ENCODE measurements around the gene MYO18A. TPM values are rescaled to one million over a fixed set of nuclear protein-coding genes. Genes with fewer than 3 reads are reported as not detected.

MYO18A gene
- total RNA-seq, 1 donor from 2014 or later = 30.0 TPM

DNA sequence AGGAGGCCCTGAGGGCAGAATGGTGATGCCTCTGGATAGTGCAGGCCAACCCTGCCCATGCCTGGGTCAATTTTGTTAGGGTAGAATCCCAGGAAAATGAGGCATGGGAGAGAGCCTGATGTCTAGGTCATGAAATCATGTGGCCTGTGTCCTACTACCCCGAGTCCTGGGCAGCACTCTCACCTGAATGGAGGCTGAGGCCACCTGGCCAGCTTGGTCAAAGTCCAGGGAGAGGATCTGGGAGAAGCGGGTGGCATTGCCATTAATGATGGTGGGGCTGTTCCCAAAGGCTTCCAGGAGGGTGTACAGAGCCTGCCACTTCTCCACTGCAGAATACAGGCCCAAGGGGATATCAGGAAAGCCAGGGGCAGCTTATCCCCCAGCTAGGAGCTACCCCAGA lies 59.8 kb downstream of the MYO18A start:
- DNase-seq (ENCODE audit: low spot score) = no peak
- Mint-ChIP-seq H3K27ac (ENCODE audit: unreplicated experiment) (no peak overlapping the region), H3K4me1 (ENCODE audit: low read depth) (peaks cover 3% of the 10 kb centered on the region), H3K4me3 (ENCODE audit: unreplicated experiment) (no peak overlapping the region), H3K9me3 (ENCODE audit: low read depth) (no peaks in the 10 kb centered on the region), H3K36me3 (ENCODE audit: low read depth) (peaks cover 9% of the 10 kb centered on the region), H3K27me3 (ENCODE audit: low read depth) (no peaks in the 10 kb centered on the region)
- TF ChIP-seq, protein P1, sequence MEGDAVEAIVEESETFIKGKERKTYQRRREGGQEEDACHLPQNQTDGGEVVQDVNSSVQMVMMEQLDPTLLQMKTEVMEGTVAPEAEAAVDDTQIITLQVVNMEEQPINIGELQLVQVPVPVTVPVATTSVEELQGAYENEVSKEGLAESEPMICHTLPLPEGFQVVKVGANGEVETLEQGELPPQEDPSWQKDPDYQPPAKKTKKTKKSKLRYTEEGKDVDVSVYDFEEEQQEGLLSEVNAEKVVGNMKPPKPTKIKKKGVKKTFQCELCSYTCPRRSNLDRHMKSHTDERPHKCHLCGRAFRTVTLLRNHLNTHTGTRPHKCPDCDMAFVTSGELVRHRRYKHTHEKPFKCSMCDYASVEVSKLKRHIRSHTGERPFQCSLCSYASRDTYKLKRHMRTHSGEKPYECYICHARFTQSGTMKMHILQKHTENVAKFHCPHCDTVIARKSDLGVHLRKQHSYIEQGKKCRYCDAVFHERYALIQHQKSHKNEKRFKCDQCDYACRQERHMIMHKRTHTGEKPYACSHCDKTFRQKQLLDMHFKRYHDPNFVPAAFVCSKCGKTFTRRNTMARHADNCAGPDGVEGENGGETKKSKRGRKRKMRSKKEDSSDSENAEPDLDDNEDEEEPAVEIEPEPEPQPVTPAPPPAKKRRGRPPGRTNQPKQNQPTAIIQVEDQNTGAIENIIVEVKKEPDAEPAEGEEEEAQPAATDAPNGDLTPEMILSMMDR (IDR thresholded peaks at IDR 0.05) = no peak

DNA sequence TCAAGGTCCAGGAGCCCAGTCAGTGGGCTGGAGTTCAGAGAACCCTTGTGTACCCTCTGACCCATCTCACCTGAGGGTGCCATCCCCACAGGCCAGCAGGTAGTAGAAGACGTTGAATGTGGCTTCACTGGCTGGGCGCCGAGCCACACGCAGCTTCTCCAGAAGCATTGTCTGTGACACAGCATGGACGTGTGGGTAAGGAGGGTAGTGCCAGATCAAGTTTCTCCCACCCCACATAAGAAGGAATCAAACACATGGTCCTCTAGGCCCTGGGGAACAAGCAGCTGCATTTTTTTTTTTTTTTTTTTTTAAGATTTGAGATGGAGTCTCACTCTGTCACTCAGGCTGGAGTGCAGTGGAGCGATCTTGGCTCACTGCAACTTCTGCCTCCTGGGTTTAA lies 60.9 kb downstream of the MYO18A start:
- no peak for DNase-seq (ENCODE audit: low spot score)
- Mint-ChIP-seq H3K27me3 (ENCODE audit: low read depth) (no peaks in the 10 kb centered on the region), H3K36me3 (ENCODE audit: low read depth) (peaks cover 9% of the 10 kb centered on the region), H3K4me3 (ENCODE audit: unreplicated experiment) (no peak overlapping the region), H3K4me1 (ENCODE audit: low read depth) (no peaks in the 10 kb centered on the region), H3K27ac (ENCODE audit: unreplicated experiment) (no peak overlapping the region), H3K9me3 (ENCODE audit: low read depth) (no peaks in the 10 kb centered on the region)
- TF ChIP-seq, protein P1 (IDR thresholded peaks at IDR 0.05) = no peak

DNA sequence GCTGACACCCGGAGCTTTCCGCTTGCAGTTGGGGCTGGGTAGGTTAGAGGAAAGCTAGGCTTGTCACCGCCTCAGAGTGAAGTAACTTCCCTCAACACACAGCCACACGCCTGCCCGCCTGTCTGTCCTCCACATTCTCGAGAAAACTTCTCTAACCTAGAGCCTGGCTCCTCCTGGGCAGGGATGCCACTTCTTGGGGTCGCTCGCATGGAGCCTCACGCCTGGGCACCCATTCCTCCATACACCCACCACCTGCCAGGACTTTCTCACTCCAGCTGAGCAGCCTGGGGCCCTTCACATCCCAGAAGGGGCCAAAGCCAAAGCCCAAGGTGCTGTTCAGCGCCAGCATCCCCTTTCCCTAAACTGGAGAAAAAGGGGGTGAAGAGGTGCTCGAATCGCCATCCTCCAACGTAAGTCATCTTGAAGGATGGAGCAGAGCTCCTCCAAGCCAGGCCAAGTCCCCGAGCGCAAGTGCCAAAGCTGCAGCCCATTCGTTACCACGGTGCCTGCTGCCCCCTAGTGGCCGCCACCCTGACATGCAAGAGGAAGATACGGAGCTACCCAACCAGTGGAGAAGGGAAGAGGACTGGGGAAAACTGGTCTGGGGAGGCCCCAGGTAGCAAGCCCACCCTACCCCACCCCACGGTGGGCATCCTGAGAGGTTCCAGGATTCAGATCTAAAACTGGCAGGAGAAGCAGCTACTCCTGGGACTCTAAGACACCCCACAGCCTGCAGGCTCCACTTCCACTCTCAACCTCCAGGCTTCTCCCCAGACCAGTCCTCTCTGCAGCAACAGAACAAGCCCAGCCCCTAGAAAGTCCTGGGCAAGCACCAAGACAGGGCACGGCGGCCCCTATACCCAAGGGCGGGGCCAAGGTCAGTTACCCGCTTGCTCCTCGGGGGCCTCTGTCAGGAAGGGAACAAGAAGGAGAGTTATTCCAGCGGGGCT lies 63.1 kb downstream of the MYO18A start:
- peaks cover 8% of the 10 kb centered on the region for H3K36me3 Mint-ChIP-seq (ENCODE audit: low read depth)
- no peak for DNase-seq (ENCODE audit: low spot score)
- peaks cover 9% of the 10 kb centered on the region for H3K4me1 Mint-ChIP-seq (ENCODE audit: low read depth)
- no peak overlapping the region for H3K27ac Mint-ChIP-seq (ENCODE audit: unreplicated experiment)
- H3K27me3 Mint-ChIP-seq (ENCODE audit: low read depth) = no peaks in the 10 kb centered on the region
- TF ChIP-seq, protein P1 (IDR thresholded peaks at IDR 0.05) = peak; percentile 97
- no peaks in the 10 kb centered on the region for H3K9me3 Mint-ChIP-seq (ENCODE audit: low read depth)
- no peak overlapping the region for H3K4me3 Mint-ChIP-seq (ENCODE audit: unreplicated experiment)

DNA sequence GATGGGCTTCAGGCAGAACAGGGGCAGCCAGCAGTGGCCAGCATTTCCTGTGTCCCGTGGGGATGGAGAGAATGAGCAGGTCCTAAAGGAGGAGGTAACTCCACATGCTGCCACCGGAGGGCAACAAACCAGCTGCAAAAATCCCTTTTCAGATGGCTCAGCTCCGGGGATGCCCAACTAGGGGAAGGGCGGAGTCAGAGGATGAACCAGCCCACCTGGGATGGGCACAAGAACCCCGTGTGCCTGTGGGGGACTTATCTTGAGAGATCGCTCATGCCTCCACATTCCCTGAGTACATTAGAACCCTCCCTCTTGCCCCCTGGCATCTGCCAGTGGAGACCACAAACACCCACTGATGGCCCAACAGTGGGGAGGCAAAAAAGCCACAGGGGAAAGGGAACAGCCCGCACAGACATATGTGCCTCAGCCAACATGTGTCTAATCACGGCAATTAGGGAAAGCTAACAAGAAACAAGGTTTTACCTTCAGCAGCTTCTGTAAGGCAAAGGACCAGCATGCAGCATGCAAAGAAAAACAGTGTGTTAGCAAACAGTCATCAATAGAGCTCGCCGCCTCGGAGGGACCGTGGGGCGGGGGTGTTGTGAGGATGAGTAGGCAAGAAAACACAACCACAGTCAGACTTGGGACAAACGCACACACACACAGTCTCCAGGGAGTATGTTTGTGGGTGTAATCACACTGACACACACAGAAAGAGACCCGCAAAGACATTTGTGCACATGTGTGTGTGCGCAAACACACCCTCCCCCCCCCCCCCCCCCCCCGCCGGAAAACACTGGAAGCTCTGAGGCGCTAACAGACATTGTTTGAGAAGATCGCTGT lies 64.0 kb downstream of the MYO18A start:
- TF ChIP-seq, protein P1 (IDR thresholded peaks at IDR 0.05) = peak; percentile 78
- Mint-ChIP-seq H3K27ac (ENCODE audit: unreplicated experiment) (no peak overlapping the region), H3K4me3 (ENCODE audit: unreplicated experiment) (no peak overlapping the region), H3K9me3 (ENCODE audit: low read depth) (no peaks in the 10 kb centered on the region), H3K27me3 (ENCODE audit: low read depth) (no peaks in the 10 kb centered on the region), H3K36me3 (ENCODE audit: low read depth) (peaks cover 4% of the 10 kb centered on the region), H3K4me1 (ENCODE audit: low read depth) (peaks cover 12% of the 10 kb centered on the region)
- no peak for DNase-seq (ENCODE audit: low spot score)

DNA sequence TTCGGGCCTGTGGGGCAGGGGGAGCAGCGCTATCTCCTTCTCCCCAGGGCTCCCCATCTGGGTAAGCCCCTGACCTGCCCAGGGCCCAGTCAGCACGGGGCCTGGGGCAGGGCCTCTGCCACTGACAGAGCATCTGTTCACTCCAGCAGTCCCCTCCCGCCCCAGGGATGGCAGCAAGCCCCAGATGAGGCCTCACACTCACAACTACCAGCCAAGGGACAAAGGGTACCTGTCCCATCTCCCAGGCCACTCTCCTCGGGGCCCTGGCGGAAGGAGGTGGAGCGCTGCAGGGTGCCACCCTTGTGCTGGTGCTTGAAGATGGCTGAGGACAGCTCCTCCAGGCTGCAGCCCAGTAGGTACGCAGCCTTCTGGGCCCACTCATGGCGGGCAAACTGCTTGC lies 64.8 kb downstream of the MYO18A start:
- Mint-ChIP-seq H3K9me3 (ENCODE audit: low read depth) (no peaks in the 10 kb centered on the region), H3K4me1 (ENCODE audit: low read depth) (peaks cover 12% of the 10 kb centered on the region), H3K27ac (ENCODE audit: unreplicated experiment) (no peak overlapping the region), H3K4me3 (ENCODE audit: unreplicated experiment) (no peak overlapping the region), H3K27me3 (ENCODE audit: low read depth) (no peaks in the 10 kb centered on the region), H3K36me3 (ENCODE audit: low read depth) (peaks cover 7% of the 10 kb centered on the region)
- DNase-seq (ENCODE audit: low spot score) = no peak
- TF ChIP-seq, protein P1 (IDR thresholded peaks at IDR 0.05) = no peak

Measured in chondrocyte (in vitro differentiated cells).